Vagina (tissue), 2 donors: ENCODE data around the gene CCDC9. TPM values are rescaled to one million over a fixed set of nuclear protein-coding genes. Genes with fewer than 3 reads are reported as not detected.

Source experiments
- DNase-seq, 2 donors: peaks; one replicate each; pipeline ENCODE4 v3.0.0-alpha.2; 2017; ENCODE audit errors: extremely low spot score in 2 of 2
- H3K27ac ChIP-seq: fragments of 200-600 bp; sonication (generic); one replicate; pipeline ENCODE4 v1.5.1; 2019
- H3K27me3 ChIP-seq: fragments of 200-600 bp; sonication (generic); one replicate; pipeline ENCODE4 v1.5.1; 2019
- H3K36me3 ChIP-seq, 2 donors: fragments of 200-600 bp; sonication (generic); one replicate each; pipeline ENCODE4 v1.5.1; 2017 to 2019
- H3K4me1 ChIP-seq: fragments of 200-600 bp; sonication (generic); one replicate; pipeline ENCODE4 v1.5.1; 2019
- H3K4me3 ChIP-seq, 2 donors: fragments of 200-600 bp; sonication (generic); 1 replicate in 1 of 2; 2 replicates in 1 of 2; pipeline ENCODE4 v1.5.1; 2016 to 2019
- H3K9me3 ChIP-seq: fragments of 200-600 bp; sonication (generic); one replicate; pipeline ENCODE4 v1.5.1; 2019
- CTCF ChIP-seq, 3 experiments: fragments of 450-650 bp in 2 of 3; fragments of 200-600 bp in 1 of 3; sonication (generic) in 1 of 3; IDR thresholded peaks; one replicate each; pipeline ENCODE4 v1.5.1; 2017 to 2019; ENCODE audit warnings: antibody characterized with exemption in 3 of 3, mild to moderate bottlenecking in 2 of 3, moderate library complexity in 2 of 3
- POLR2A ChIP-seq, 2 donors: fragments of 450-650 bp; IDR thresholded peaks; one replicate each; pipeline ENCODE4 v1.6.1; 2017; ENCODE audit warnings: antibody characterized with exemption in 2 of 2, mild to moderate bottlenecking in 2 of 2, moderate library complexity in 2 of 2
- POLR2AphosphoS5 ChIP-seq, 2 donors: sonication (generic); formaldehyde crosslinking; IDR thresholded peaks; one replicate each; pipeline ENCODE4 v1.9.0; 2017; ENCODE audit warnings: antibody characterized with exemption in 2 of 2, mild to moderate bottlenecking in 2 of 2, low read depth in 1 of 2; ENCODE audit not compliant: insufficient read depth in 1 of 2
- intact Hi-C: fragments of 100-400 bp; cut with DNase I; formaldehyde crosslinking; loops from one replicate; pipeline ENCODE4 v1.15.1; 2023
- total RNA-seq: library from RNA; depleted of rRNA; stranded (reverse); fragments of >200 nt; gene quantifications from one replicate; pipeline ENCODE4 v1.2.3, GENCODE V29; 2016

Gene CCDC9
- total RNA-seq, 1 donor from 2014 or later = 19.2 TPM

DNA sequence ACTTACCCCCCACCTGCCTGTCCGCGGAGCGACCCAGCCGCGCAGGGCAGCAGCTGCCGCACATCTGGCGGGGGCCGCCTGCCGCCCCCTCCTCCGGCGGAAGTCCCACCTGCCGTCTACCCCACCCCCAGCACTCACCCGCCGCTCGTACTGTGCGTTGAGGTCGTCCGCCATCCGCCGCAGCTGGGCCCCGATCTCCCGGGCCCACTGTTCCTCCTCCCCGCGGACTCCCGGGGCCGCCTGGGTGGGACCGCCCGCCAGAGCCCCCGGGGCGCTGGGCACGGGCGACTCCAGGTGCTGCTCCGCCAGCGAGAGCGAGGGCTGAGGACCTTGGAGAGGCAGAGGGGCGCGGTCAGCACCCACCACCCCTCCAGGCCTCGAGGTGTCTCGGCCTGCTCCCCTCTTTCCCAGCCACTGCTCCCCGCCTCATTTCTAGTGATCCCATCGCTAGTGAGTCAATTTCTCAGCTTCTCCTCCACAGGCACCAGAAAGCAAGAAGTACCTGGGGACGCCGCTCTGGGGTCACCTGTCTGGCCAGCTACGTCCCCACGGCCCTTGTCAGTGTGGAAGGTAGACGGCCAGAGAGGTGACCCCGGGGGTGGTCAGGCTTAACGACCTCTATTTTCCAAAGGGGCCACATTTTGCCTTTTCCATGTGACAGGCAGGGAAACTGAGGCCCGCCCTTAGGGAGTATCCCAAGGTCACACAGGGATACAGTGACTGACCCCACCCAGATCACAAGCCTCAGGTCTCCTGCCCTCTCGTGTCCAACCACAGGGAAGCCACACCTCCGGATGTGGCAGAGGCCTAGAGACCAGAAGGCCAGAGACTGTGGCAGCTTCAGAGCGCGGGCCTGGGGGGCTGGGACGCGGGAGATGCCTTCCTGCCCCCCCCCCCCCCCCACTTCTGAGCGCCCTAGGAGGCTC lies 29.6 kb upstream of the CCDC9 start:
- H3K27ac ChIP-seq = peak overlapping the region; percentile 100
- H3K4me3 ChIP-seq = peak overlapping the region; percentile 57 to 95
- intact Hi-C loops = no loop called here
- H3K36me3 ChIP-seq = peaks cover 0 to 8% of the 10 kb centered on the region in 2 donors
- TF ChIP-seq POLR2A (IDR thresholded peaks at IDR 0.05) (peak in 1 of 2 donors; percentile 41), CTCF (IDR thresholded peaks at IDR 0.05) (no peak), POLR2AphosphoS5 (IDR thresholded peaks at IDR 0.05; ENCODE audit: insufficient read depth in 1 of 2, low read depth in 1 of 2) (peak; percentile 73 to 84)
- H3K27me3 ChIP-seq = no peaks in the 10 kb centered on the region
- H3K9me3 ChIP-seq = no peaks in the 10 kb centered on the region
- DNase-seq = no peak
- H3K4me1 ChIP-seq = peaks cover 52% of the 10 kb centered on the region

DNA sequence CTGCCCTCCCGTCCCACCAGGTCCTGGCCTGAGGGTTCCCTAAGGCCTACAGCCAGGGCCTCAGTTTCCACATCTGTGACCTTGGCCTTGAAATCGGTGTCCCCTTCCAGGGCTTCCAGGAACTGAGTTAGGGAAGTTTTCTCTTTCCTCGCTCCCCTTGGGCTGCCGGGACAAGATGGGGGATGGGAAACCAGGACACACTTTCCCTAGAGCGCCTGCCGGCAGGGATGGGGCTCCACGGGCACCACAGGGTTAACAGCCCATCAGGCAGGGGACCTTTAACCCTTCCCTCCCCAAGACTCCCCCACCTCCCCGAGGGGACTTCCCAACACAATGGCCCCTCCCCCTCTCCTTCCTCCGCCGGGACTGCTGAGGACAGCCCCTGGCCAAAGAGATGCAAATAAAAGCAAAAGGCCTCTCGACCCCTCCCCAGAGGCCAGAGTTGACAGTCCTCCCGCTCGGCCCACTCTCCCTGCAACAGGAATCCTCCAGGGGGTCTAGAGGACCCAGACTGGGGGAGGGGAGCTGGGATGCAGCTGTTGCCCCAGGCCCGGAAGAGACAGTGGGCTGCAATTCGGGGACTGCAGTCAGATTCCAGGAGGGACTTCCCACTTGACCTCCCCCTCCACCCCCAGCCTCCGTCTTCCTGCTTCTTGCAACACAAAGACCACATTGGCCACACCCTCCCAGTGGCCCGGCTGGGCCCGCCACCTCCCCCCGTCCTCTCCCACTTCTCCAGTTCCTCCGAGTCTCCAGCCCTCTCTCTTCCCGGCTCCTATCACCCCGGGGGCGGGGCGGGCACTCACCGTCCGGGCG lies 28.8 kb upstream of the CCDC9 start:
- no peaks in the 10 kb centered on the region for H3K9me3 ChIP-seq
- no peak for DNase-seq
- peak overlapping the region; percentile 100 for H3K27ac ChIP-seq
- intact Hi-C loops = no loop called here
- no peaks in the 10 kb centered on the region for H3K36me3 ChIP-seq
- H3K4me1 ChIP-seq = peaks cover 61% of the 10 kb centered on the region
- peak overlapping the region; percentile 57 to 95 for H3K4me3 ChIP-seq
- TF ChIP-seq POLR2A (IDR thresholded peaks at IDR 0.05) = peak in 1 of 2 donors; percentile 52
- TF ChIP-seq POLR2AphosphoS5 (IDR thresholded peaks at IDR 0.05; ENCODE audit: insufficient read depth in 1 of 2, low read depth in 1 of 2) = peak in 1 of 2 donors; percentile 63
- TF ChIP-seq CTCF (IDR thresholded peaks at IDR 0.05) = no peak
- no peaks in the 10 kb centered on the region for H3K27me3 ChIP-seq

- intact Hi-C loops = no loop called here
- no peaks in the 10 kb centered on the region for H3K27me3 ChIP-seq
- TF ChIP-seq POLR2AphosphoS5 (IDR thresholded peaks at IDR 0.05; ENCODE audit: insufficient read depth in 1 of 2, low read depth in 1 of 2) = peak in 1 of 2 donors; percentile 12
- TF ChIP-seq POLR2A (IDR thresholded peaks at IDR 0.05) = no peak
- H3K27ac ChIP-seq = peak overlapping the region; percentile 100
- H3K4me3 ChIP-seq = peak overlapping the region; percentile 57 to 95
- DNase-seq = no peak
- H3K9me3 ChIP-seq = no peaks in the 10 kb centered on the region
- H3K4me1 ChIP-seq = peaks cover 61% of the 10 kb centered on the region
- H3K36me3 ChIP-seq = no peaks in the 10 kb centered on the region
Measured at GRCh38 chr19:47228168-47228936, 28.0 kb upstream of the CCDC9 start.

DNA sequence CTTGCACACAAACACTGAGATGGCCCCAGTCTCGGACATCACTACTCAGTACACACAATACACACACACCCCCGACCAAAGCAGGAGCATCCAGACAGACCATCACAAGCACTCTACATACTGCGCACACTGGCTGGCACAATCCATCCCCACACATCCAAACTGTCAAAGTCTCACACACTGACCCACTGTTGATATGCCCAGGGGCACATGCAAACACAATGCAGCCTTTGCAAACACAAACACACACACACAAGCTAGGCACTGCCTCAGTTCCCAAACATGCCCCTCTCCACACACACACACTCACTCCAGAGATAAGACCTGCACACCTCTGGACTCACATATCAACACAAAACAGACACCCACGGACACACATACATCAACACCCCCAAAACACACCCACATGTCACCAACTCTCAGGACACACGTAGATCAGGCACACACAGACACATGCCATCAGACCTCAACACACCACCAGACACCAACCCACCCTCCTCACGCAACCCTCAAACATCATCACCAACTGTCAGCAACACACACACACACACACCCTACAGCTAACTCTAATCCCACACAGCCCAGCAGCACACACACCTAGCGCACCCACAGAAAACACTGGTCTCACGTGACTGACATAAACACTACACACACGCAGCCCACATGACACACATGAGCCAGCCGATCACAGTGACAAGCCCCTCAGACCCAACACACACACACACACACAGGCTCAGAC lies 27.2 kb upstream of the CCDC9 start:
- TF ChIP-seq CTCF (IDR thresholded peaks at IDR 0.05) (no peak), POLR2AphosphoS5 (IDR thresholded peaks at IDR 0.05; ENCODE audit: insufficient read depth in 1 of 2, low read depth in 1 of 2) (no peak), POLR2A (IDR thresholded peaks at IDR 0.05) (no peak)
- H3K27me3 ChIP-seq = no peaks in the 10 kb centered on the region
- no peaks in the 10 kb centered on the region for H3K36me3 ChIP-seq
- peaks cover 61% of the 10 kb centered on the region for H3K4me1 ChIP-seq
- H3K4me3 ChIP-seq = peak overlapping the region; percentile 85 to 95
- intact Hi-C loops = no loop called here
- no peaks in the 10 kb centered on the region for H3K9me3 ChIP-seq
- peak overlapping the region; percentile 100 for H3K27ac ChIP-seq
- DNase-seq = no peak
